Measurements from ENCODE around the gene ATP8B1.

GRCh38 chr18:57793302-57793986 is 9.7 kb downstream of the ATP8B1 start:
- TF ChIP-seq CTCF (IDR thresholded peaks at IDR 0.05) (no peak), POLR2A (IDR thresholded peaks at IDR 0.05) (no peak)
